ENCODE data around the gene SOHLH1. TPM values are rescaled to one million over a fixed set of nuclear protein-coding genes. Genes with fewer than 3 reads are reported as not detected.

SOHLH1 gene
- total and polyA plus RNA-seq, 12 donors, result not detected

DNA sequence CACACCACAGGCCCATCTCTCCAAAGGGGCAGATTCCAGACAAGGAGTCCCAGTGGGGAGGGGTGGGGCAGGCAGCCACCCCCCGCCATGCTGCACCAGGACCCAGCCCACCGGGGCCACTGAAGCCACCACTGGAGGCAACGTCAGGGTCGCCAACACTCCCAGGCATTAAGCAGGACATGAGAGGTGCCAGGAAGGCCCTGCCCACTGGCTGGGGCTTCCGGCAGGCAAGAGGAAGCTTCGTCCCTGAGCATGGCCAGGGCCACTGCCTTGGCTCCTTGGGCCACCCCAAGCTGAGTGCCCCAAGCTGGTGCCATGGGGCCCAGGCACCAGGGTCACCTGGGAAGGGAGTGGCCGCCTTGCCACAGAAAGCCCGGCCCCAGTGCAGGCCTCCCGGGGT is 20.2 kb upstream of the SOHLH1 start:
- intact Hi-C loops (cut with DNase I), result no loop called here
- ATAC-seq (no peak), DNase-seq (no peak)
- H3K36me3 ChIP-seq, result no peaks in the 10 kb centered on the region
- H3K4me1 ChIP-seq, result peaks cover 0 to 4% (median 0%) of the 10 kb centered on the region in 9 donors
- no peak overlapping the region for H3K27ac ChIP-seq
- no peak overlapping the region for H3K4me3 ChIP-seq
- WGBS, 2 donors, result 76 to 80% methylated on average over 9 of the region's 9 CpGs
- TF ChIP-seq, protein P1, sequence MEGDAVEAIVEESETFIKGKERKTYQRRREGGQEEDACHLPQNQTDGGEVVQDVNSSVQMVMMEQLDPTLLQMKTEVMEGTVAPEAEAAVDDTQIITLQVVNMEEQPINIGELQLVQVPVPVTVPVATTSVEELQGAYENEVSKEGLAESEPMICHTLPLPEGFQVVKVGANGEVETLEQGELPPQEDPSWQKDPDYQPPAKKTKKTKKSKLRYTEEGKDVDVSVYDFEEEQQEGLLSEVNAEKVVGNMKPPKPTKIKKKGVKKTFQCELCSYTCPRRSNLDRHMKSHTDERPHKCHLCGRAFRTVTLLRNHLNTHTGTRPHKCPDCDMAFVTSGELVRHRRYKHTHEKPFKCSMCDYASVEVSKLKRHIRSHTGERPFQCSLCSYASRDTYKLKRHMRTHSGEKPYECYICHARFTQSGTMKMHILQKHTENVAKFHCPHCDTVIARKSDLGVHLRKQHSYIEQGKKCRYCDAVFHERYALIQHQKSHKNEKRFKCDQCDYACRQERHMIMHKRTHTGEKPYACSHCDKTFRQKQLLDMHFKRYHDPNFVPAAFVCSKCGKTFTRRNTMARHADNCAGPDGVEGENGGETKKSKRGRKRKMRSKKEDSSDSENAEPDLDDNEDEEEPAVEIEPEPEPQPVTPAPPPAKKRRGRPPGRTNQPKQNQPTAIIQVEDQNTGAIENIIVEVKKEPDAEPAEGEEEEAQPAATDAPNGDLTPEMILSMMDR (IDR thresholded peaks at IDR 0.05), result no peak
- H3K9me3 ChIP-seq, result no peaks in the 10 kb centered on the region
- H3K27me3 ChIP-seq, result peaks cover 6 to 75% (median 54%) of the 10 kb centered on the region in 7 donors

DNA sequence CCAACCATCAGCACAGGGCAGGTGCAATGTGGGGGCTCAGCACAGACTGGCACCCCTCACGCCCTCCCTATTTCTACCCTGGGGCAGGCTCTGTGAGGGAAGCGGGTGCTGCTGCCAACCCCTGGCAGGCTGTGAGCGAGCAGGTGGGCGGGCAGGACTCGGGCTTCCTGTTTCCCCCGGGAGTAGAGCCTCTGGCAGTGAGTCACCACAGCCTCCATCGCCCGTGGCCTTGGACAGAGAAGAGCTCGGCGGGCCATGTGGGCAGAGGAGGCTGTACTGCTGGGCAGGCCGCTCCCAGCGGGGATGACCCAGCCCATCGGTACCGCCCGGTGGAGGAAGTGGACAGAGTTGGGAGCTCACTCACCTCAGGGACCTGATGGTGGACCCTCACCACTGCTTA is 19.3 kb upstream of the SOHLH1 start:
- DNase-seq (no peak), ATAC-seq (no peak)
- intact Hi-C loops (cut with DNase I), result no loop called here
- no peaks in the 10 kb centered on the region for H3K9me3 ChIP-seq
- TF ChIP-seq, protein P1 (IDR thresholded peaks at IDR 0.05), result no peak
- H3K36me3 ChIP-seq, result no peaks in the 10 kb centered on the region
- peaks cover 6 to 75% (median 59%) of the 10 kb centered on the region in 7 donors for H3K27me3 ChIP-seq
- no peak overlapping the region for H3K27ac ChIP-seq
- 61 to 70% methylated on average over 15 of the region's 15 CpGs for WGBS, 2 donors
- H3K4me1 ChIP-seq, result peaks cover 0 to 4% (median 0%) of the 10 kb centered on the region in 9 donors
- H3K4me3 ChIP-seq, result no peak overlapping the region

DNA sequence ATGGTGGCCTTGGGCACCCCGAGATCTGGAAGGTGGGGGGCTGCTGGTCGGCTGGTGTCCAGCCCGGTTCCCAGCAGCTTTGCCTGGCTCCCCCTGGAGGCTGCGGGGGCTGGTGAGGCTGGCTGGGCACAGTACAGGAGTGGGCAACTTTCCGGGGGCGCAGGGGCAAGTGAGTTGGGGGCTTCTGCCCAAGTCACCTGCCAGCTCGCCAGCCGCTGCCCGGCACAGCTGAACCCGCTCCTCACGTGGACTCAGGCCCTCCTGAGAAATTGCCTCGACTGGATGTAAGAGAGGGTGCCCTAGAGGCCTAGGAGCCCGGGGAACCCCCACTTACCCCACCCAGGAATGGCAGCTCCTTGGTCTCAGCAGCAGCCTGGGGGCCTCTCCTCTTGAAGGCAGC is 18.1 kb upstream of the SOHLH1 start:
- Histone ChIP-seq H3K9me3 (no peaks in the 10 kb centered on the region), H3K27me3 (peaks cover 6 to 82% (median 69%) of the 10 kb centered on the region in 7 donors), H3K36me3 (no peaks in the 10 kb centered on the region), H3K27ac (no peak overlapping the region), H3K4me3 (no peak overlapping the region), H3K4me1 (peaks cover 0 to 4% (median 0%) of the 10 kb centered on the region in 9 donors)
- 85 to 86% methylated on average over 13 of the region's 13 CpGs for WGBS, 2 donors
- intact Hi-C loops (cut with DNase I), result no loop called here
- no peak for DNase-seq
- no peak for ATAC-seq
- TF ChIP-seq, protein P1 (IDR thresholded peaks at IDR 0.05), result no peak

DNA sequence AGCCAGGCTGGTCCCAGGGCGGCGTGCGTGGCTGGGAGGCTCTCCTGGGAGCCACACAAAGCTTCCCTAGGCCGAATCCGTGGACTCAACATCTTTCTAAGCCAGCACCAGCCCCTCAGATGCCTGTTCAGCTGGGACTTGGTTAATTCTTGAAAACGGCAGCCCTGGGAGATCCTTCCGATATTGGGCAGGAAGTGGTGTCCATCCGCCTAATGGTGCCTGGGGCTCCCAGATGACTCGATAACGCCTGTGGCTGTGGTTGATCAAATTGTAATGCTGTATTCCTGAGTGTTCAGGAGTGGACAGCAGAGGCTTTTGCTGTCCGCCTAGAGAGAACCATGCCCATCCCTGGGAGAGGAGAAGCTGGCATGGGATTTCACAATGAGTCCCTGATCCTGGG is 16.8 kb upstream of the SOHLH1 start:
- DNase-seq (no peak), ATAC-seq (no peak)
- no peaks in the 10 kb centered on the region for H3K36me3 ChIP-seq
- H3K9me3 ChIP-seq, result no peaks in the 10 kb centered on the region
- intact Hi-C loops (cut with DNase I), result no loop called here
- 80 to 86% methylated on average over 11 of the region's 11 CpGs for WGBS, 2 donors
- no peak overlapping the region for H3K4me3 ChIP-seq
- TF ChIP-seq, protein P1 (IDR thresholded peaks at IDR 0.05), result no peak
- H3K27ac ChIP-seq, result no peak overlapping the region
- H3K4me1 ChIP-seq, result peaks cover 0 to 4% (median 0%) of the 10 kb centered on the region in 9 donors
- peaks cover 6 to 85% (median 69%) of the 10 kb centered on the region in 7 donors for H3K27me3 ChIP-seq

Data from heart right ventricle (tissue), 16 donors.